MCF 10A (cell line): ENCODE results near the gene SELENOW. TPM values are rescaled to one million over a fixed set of nuclear protein-coding genes. Genes with fewer than 3 reads are reported as not detected.
"Not testable (repeated sequence)": the region's sequence is repeated elsewhere in the genome, so short reads cannot be mapped to it uniquely, and the experiment has no call there.

Source experiments
- BruUV-seq: library from RNA; stranded (reverse); fragments of 400-500 nt; replicated peaks from 2 replicates; lab custom pipeline; 2021; lab: Mats Ljungman, UMichigan
- CTCF ChIA-PET: fragments of 300-600 bp; sonication (Branson Sonifier 250); formaldehyde crosslinking; extraction: SDS; loops from one replicate; lab custom pipeline; 2021; ENCODE audit warnings: antibody characterized with exemption, inconsistent platforms; lab: Yijun Ruan, JAX
- POLR2A ChIA-PET: fragments of 300-600, 350-650 bp; sonication (Branson Sonifier 250); formaldehyde crosslinking; extraction: SDS; loops from one replicate; lab custom pipeline; 2020; ENCODE audit warnings: antibody characterized with exemption, inconsistent platforms; lab: Yijun Ruan, JAX
- DNase-seq: peaks from one replicate; pipeline ENCODE4 v3.0.0-alpha.2; 2018; ENCODE audit not compliant: unreplicated experiment
- H3K27ac Mint-ChIP-seq: one replicate; pipeline ENCODE4 v1.8.0; 2022; ENCODE audit warnings: mild to moderate bottlenecking, low read depth, mixed read lengths; ENCODE audit not compliant: unreplicated experiment
- H3K27me3 Mint-ChIP-seq: one replicate; pipeline ENCODE4 v1.8.0; 2022; ENCODE audit warnings: mixed read lengths; ENCODE audit not compliant: insufficient read depth, unreplicated experiment
- H3K36me3 Mint-ChIP-seq: one replicate; pipeline ENCODE4 v1.8.0; 2022; ENCODE audit warnings: mild to moderate bottlenecking, moderate library complexity, mixed read lengths; ENCODE audit not compliant: insufficient read depth, unreplicated experiment
- H3K4me1 Mint-ChIP-seq: one replicate; pipeline ENCODE4 v1.8.0; 2022; ENCODE audit warnings: mixed read lengths; ENCODE audit not compliant: insufficient read depth, unreplicated experiment
- H3K4me3 Mint-ChIP-seq: one replicate; pipeline ENCODE4 v1.8.0; 2022; ENCODE audit warnings: mild to moderate bottlenecking, moderate library complexity, mixed read lengths; ENCODE audit not compliant: unreplicated experiment
- H3K9me3 Mint-ChIP-seq: one replicate; pipeline ENCODE4 v1.8.0; 2022; ENCODE audit warnings: mixed read lengths; ENCODE audit not compliant: unreplicated experiment
- CTCF ChIP-seq: fragments of 200-600 bp; IDR thresholded peaks from one replicate; pipeline ENCODE4 v1.8.0; 2022; ENCODE audit warnings: antibody characterized with exemption, mild to moderate bottlenecking; ENCODE audit not compliant: unreplicated experiment
- intact Hi-C: fragments of 100-400 bp; cut with micrococcal nuclease; formaldehyde crosslinking; loops from 2 replicates; pipeline ENCODE4 v1.14.1; 2022
- total RNA-seq: library from RNA; stranded (reverse); gene quantifications from 2 replicates; pipeline ENCODE4 v1.2.3, GENCODE V29; 2022

SELENOW gene
- total RNA-seq, 1 experiment from 2014 or later: 115 TPM

- no peak for DNase-seq
- no peak for TF ChIP-seq CTCF
- no peaks in the 10 kb centered on the region for H3K9me3 Mint-ChIP-seq
- BruUV-seq: no TSS peak
- H3K4me1 Mint-ChIP-seq: no peaks in the 10 kb centered on the region
- intact Hi-C loops: no loop called here
- H3K27me3 Mint-ChIP-seq: no peaks in the 10 kb centered on the region
- CTCF ChIA-PET: interaction anchor here (1.0 kb wide), 1 partner anchor 27 kb away, joined by 4 read pairs; no protein-coding TSS in a partner anchor
- H3K4me3 Mint-ChIP-seq: no peak overlapping the region
- POLR2A ChIA-PET: interaction anchor here (0.5 kb wide), 1 partner anchor 28 kb away, joined by 3 read pairs; no protein-coding TSS in a partner anchor
- H3K36me3 Mint-ChIP-seq: peaks cover 8% of the 10 kb centered on the region
- H3K27ac Mint-ChIP-seq: no peak overlapping the region
These were observed 15.7 kb upstream of the SELENOW start for GRCh38 chr19:47762615-47763308.

- H3K27me3 Mint-ChIP-seq, BruUV-seq, H3K36me3 Mint-ChIP-seq, DNase-seq, H3K9me3 Mint-ChIP-seq, intact Hi-C loops, H3K4me1 Mint-ChIP-seq, H3K27ac Mint-ChIP-seq, H3K4me3 Mint-ChIP-seq: not testable (repeated sequence)
- CTCF ChIA-PET: interaction anchor here (0.5 to 1.8 kb wide), 14 partner anchors 9 to 436 kb away, joined by 3 to 8 read pairs (median 4); partner anchors contain the start of gene EHD2
- POLR2A ChIA-PET: interaction anchor here (0.6 kb wide), 1 partner anchor 36 kb away, joined by 3 read pairs; no protein-coding TSS in a partner anchor
These were observed 13.8 kb upstream of the SELENOW start for GRCh38 chr19:47764705-47765104.

- intact Hi-C loops: loop anchor here (1.0 kb wide), 1 partner anchor 23 kb away; no protein-coding TSS in a partner anchor
- no peaks in the 10 kb centered on the region for H3K36me3 Mint-ChIP-seq
- no peaks in the 10 kb centered on the region for H3K27me3 Mint-ChIP-seq
- peak; percentile 69 for DNase-seq
- peak; percentile 72 for TF ChIP-seq CTCF
- no peaks in the 10 kb centered on the region for H3K4me1 Mint-ChIP-seq
- ChIA-PET POLR2A (interaction anchor here (0.5 to 1.2 kb wide), 4 partner anchors 17 to 281 kb away, joined by 3 to 4 read pairs (median 4); partner anchors contain the start of gene KPTN), CTCF (interaction anchor here (0.5 to 1.8 kb wide), 21 partner anchors 10 to 277 kb away, joined by 3 to 9 read pairs (median 4); partner anchors contain the start of genes EHD2 and NOP53)
- BruUV-seq: no TSS peak
- H3K9me3 Mint-ChIP-seq: peaks cover 10% of the 10 kb centered on the region
- H3K27ac Mint-ChIP-seq: no peak overlapping the region
- H3K4me3 Mint-ChIP-seq: no peak overlapping the region
These were observed 12.8 kb upstream of the SELENOW start for GRCh38 chr19:47765523-47766358.

GRCh38 chr19:47766359-47766620 lies 12.2 kb upstream of the SELENOW start:
- POLR2A ChIA-PET: interaction anchor here (1.2 kb wide), 1 partner anchor 97 kb away, joined by 4 read pairs; no protein-coding TSS in a partner anchor
- H3K36me3 Mint-ChIP-seq: no peaks in the 10 kb centered on the region
- H3K27ac Mint-ChIP-seq: no peak overlapping the region
- no TSS peak for BruUV-seq
- H3K27me3 Mint-ChIP-seq: no peaks in the 10 kb centered on the region
- TF ChIP-seq CTCF: no peak
- CTCF ChIA-PET: interaction anchor here (0.7 to 1.8 kb wide), 6 partner anchors 15 to 59 kb away, joined by 3 to 9 read pairs (median 6); partner anchors contain the start of gene NOP53
- H3K4me3 Mint-ChIP-seq: no peak overlapping the region
- no peaks in the 10 kb centered on the region for H3K4me1 Mint-ChIP-seq
- intact Hi-C loops: loop anchor here (1.0 kb wide), 1 partner anchor 22 kb away; no protein-coding TSS in a partner anchor
- no peak for DNase-seq
- H3K9me3 Mint-ChIP-seq: peaks cover 10% of the 10 kb centered on the region
